ENCODE data around the gene PPEF1. TPM values are rescaled to one million over a fixed set of nuclear protein-coding genes. Genes with fewer than 3 reads are reported as not detected.

PPEF1 gene
- total and polyA plus RNA-seq, 2 experiments from 2014 or later = 0.76 TPM; not detected in 1

- Mint-ChIP-seq H3K9me3 (no peaks in the 10 kb centered on the region; the same call in 2 of the 3 replicates), H3K4me3 (no peak overlapping the region)
Observed at GRCh38 chrX:18871161-18871890, 163.9 kb downstream of the PPEF1 start.

GRCh38 chrX:18871970-18872369 lies 164.5 kb downstream of the PPEF1 start:
- Histone ChIP-seq H3K4me3 (no peak overlapping the region), H3K27me3 (ENCODE audit: insufficient read depth) (no peaks in the 10 kb centered on the region), H2AFZ (no peak overlapping the region), H3K9me2 (ENCODE audit: insufficient read depth) (no peaks in the 10 kb centered on the region), H3K4me2 (no peak overlapping the region), H4K20me1 (replicated peaks; ENCODE audit: insufficient read depth) (no peaks in the 10 kb centered on the region), H3K27ac (ENCODE audit: low read depth) (no peak overlapping the region), H3K79me2 (replicated peaks; ENCODE audit: insufficient read depth) (no peaks in the 10 kb centered on the region), H3K36me3 (ENCODE audit: insufficient read depth) (no peaks in the 10 kb centered on the region), H3F3A (replicated peaks; ENCODE audit: low read depth) (no peaks in the 10 kb centered on the region), H3K4me1 (ENCODE audit: insufficient read depth) (no peaks in the 10 kb centered on the region)
- H3K9me3 Mint-ChIP-seq = no peaks in the 10 kb centered on the region; the same call in 2 of the 3 replicates
- H3K27ac Mint-ChIP-seq = no peak overlapping the region
- no peaks in the 10 kb centered on the region for H3K27me3 Mint-ChIP-seq (ENCODE audit: insufficient read depth, low read depth, poor library complexity)
- no peaks in the 10 kb centered on the region; the same call in 2 of the 3 replicates for H3K4me1 Mint-ChIP-seq
- DNase-seq (ENCODE audit: low spot score) = no peak
- no peak for ATAC-seq
- no peak overlapping the region for H3K4me3 Mint-ChIP-seq
- TF ChIP-seq STAT1 (IDR thresholded peaks at IDR 0.05; ENCODE audit: unreplicated experiment) (no peak), JUNB (IDR thresholded peaks at IDR 0.05; ENCODE audit: unreplicated experiment) (no peak), ZNF114 (CRISPR knock-in tag; IDR thresholded peaks at IDR 0.05) (no peak), ETS1 (IDR thresholded peaks at IDR 0.05) (no peak), NANOG (IDR thresholded peaks at IDR 0.05; ENCODE audit: borderline replicate concordance) (no peak), REST (IDR thresholded peaks at IDR 0.05; ENCODE audit: unreplicated experiment) (no peak), ZNF462 (CRISPR knock-in tag; IDR thresholded peaks at IDR 0.05) (no peak), POLR2AphosphoS5 (IDR thresholded peaks at IDR 0.05; ENCODE audit: low read depth) (no peak), EZH2phosphoT487 (IDR thresholded peaks at IDR 0.05; ENCODE audit: unreplicated experiment) (no peak)
- H3K36me3 Mint-ChIP-seq (ENCODE audit: low read depth) = no peaks in the 10 kb centered on the region

More at GRCh38 chrX:18871161-18871890, 163.9 kb downstream of the PPEF1 start:
- no peaks in the 10 kb centered on the region for H3K27me3 ChIP-seq (ENCODE audit: insufficient read depth)
- H3F3A ChIP-seq (replicated peaks; ENCODE audit: low read depth) = no peaks in the 10 kb centered on the region
- H3K9me2 ChIP-seq (ENCODE audit: insufficient read depth) = no peaks in the 10 kb centered on the region
- no peaks in the 10 kb centered on the region for H3K36me3 ChIP-seq (ENCODE audit: insufficient read depth)
- no peaks in the 10 kb centered on the region for H3K27me3 Mint-ChIP-seq (ENCODE audit: insufficient read depth, low read depth, poor library complexity)
- H4K20me1 ChIP-seq (replicated peaks; ENCODE audit: insufficient read depth) = no peaks in the 10 kb centered on the region
- no peak overlapping the region for H3K4me2 ChIP-seq
- H3K79me2 ChIP-seq (replicated peaks; ENCODE audit: insufficient read depth) = no peaks in the 10 kb centered on the region
- DNase-seq (ENCODE audit: low spot score) = no peak
- no peak for ATAC-seq
- H3K27ac ChIP-seq (ENCODE audit: low read depth) = no peak overlapping the region
- no peak overlapping the region for H2AFZ ChIP-seq
- H3K36me3 Mint-ChIP-seq (ENCODE audit: low read depth) = no peaks in the 10 kb centered on the region
- no peak overlapping the region for H3K4me3 ChIP-seq
- no peaks in the 10 kb centered on the region for H3K4me1 ChIP-seq (ENCODE audit: insufficient read depth)
- no peaks in the 10 kb centered on the region; the same call in 2 of the 3 replicates for H3K4me1 Mint-ChIP-seq
- no peak for TF ChIP-seq ZNF331 (CRISPR knock-in tag; IDR thresholded peaks at IDR 0.05; ENCODE audit: low read depth)
- H3K27ac Mint-ChIP-seq = no peak overlapping the region

Data from GM23338 (cell line).